H1 (cell line): Measurements from ENCODE around the gene PTDSS2. TPM values are rescaled to one million over a fixed set of nuclear protein-coding genes. Genes with fewer than 3 reads are reported as not detected.

Experiments
- CHD1 ChIP-seq: IDR thresholded peaks from 2 replicates; pipeline ENCODE4 v1.6.1; 2012; ENCODE audit warnings: low read depth, low read length, improper control_type of control experiment
- CREB1 ChIP-seq: IDR thresholded peaks from 2 replicates; pipeline ENCODE4 v1.6.1; 2012; ENCODE audit warnings: inconsistent platforms
- GABPA ChIP-seq: IDR thresholded peaks from 2 replicates; pipeline ENCODE4 v1.6.1; 2011; ENCODE audit warnings: mild to moderate bottlenecking, low read length, moderate library complexity, borderline replicate concordance; ENCODE audit not compliant: insufficient read depth
- GTF2F1 ChIP-seq: IDR thresholded peaks from 2 replicates; pipeline ENCODE4 v1.6.1; 2012; ENCODE audit warnings: low read depth, low read length, improper control_type of control experiment, borderline replicate concordance
- HDAC6 ChIP-seq: IDR thresholded peaks from one replicate; pipeline ENCODE4 v1.7.1; 2012; ENCODE audit warnings: low read depth, mild to moderate bottlenecking, inconsistent platforms, low read length, moderate library complexity
- RXRA ChIP-seq: IDR thresholded peaks from 2 replicates; pipeline ENCODE4 v1.6.1; 2011; ENCODE audit warnings: low read depth, mild to moderate bottlenecking, low read length, moderate library complexity; ENCODE audit not compliant: insufficient read depth
- TAF1 ChIP-seq: IDR thresholded peaks from 2 replicates; pipeline ENCODE4 v1.6.1; 2011; ENCODE audit warnings: mild to moderate bottlenecking, low read depth, low read length
- YY1 ChIP-seq: IDR thresholded peaks from 2 replicates; pipeline ENCODE4 v1.6.1; 2011; ENCODE audit warnings: low read depth, mild to moderate bottlenecking, low read length
- polyA plus RNA-seq, 7 experiments: library from polyadenylated mRNA; depleted of rRNA in 3 of 7; stranded (reverse) in 5 of 7; unstranded in 2 of 7; fragments of >200 nt in 5 of 7; fragments of 200-250 nt in 2 of 7; gene quantifications; 1 replicate in 5 of 7; 2 replicates in 1 of 7; 4 replicates in 1 of 7; pipeline versions ENCODE4 v1.2.1 to v1.2.3, GENCODE V29; 2011 to 2013; ENCODE audit warnings: missing spikeins in 2 of 7, mixed read lengths in 2 of 7
- total RNA-seq: library from RNA; stranded (reverse); fragmentation: NEBNext Ultra II Directional; extraction: Animal tissue kit (Norgen Biotek cat#: 25700); gene quantifications from 2 replicates; pipeline ENCODE4 v1.2.1, GENCODE V29; 2021

The PTDSS2 gene
- total and polyA plus RNA-seq, 2 of the 8 experiments (the other 6 are each of a cell fraction or from before 2014, with no cell fraction given) = 48.7 to 68.2 TPM

DNA sequence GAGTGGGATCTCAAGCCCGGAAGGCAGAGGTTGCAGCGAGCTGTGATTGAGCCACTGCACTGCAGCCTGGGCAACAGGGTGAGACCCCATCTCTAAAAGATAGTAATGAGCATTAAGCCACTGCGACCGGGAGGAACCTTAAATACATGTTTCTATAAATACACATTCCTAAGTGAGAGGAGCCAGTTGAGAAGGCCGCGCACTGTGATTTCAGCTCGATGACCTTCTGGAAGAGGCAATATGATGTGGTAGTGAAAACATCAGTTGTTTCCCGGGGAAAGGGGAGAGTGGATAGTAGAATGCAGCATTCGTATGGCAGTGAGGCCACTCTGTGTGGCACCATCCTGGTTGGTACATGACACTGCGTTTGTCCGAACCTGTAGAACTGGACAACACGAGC, 18.0 kb downstream of the PTDSS2 start (continued):
- TF ChIP-seq TAF1 (no peak), HDAC6 (no peak), GTF2F1 (no peak), RXRA (no peak), GABPA (no peak), YY1 (no peak), CHD1 (no peak), CREB1 (no peak)
